GM19438 (cell line): ENCODE measurements around the gene HOXA10.

Experiments
- ATAC-seq: cut with Tn5 transposase; IDR thresholded peaks from one replicate; pipeline ENCODE4 v1.9.1; 2021; ENCODE audit warnings: low read depth; ENCODE audit not compliant: unreplicated experiment

Gene HOXA10

DNA sequence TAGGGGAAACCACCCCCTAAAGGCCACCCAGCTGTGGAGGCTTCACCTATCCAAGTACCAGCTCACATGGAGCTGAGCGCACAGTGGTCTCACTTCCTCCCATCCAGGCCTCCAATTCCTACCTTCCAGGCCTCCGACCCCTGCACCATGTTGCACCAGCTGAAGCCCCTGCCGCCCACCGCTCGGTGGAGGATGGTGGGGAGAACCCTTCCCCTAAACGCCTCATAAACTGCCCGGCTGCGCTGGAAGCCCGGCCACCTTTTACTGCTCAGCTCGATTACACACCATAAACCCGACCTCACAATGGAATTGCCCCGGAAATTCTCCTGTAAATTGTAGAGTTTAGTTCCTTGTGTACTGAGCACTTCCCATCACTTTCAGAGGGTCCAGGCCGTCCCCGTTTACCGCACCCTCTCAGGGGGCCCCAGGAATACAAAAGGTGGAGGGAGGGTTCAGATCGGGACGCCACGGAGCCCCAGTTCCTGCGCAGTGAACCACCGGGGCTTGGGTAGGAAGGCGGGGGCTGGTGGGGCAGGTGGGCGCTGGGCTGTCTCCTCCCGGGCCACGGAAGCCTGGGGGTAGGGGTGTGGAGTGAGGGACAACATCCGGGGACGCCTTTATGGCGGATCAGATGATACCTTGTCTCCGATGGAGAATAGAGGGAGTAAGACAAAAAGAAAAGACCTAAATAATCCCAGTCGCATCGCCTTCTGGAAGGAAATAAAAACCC, 16.3 kb downstream of the HOXA10 start:
- no peak for ATAC-seq

DNA sequence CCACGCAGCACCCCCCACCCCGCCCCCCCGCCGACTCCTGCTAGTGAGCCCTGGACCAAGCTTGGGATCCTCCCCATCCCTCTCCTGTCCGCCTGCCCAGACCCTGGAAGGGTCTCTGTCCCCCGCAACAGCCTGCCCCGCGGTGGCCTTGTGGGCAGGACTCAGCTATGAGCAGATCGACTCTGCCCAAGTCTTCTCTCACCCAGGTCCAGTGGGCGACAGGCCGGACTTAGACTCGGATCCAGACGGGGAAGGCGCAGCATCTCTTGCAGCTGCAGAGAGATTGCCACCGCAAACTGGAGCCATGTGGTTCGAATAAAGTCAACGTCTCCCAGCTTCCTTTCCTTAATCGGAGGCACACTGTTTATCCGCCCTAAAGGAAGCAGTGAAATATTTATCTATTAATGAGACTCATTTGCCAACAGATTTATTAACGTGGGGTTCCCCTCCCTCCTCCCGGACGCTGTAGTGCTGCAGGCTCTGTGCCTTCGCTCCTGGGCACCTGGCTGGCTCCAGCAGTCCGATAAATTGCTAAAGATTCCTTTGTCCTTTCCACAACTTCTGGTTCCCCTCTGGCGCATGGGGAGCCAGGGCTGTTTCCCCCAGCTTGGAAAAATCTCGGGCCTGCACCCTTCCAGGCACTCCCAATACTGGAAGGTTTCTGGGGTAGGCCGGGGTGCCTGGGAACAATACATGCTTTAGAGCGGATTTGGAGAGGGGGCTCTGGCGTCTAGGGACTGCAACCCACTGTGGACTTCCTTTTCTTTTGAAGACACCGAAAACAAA, 17.0 kb downstream of the HOXA10 start:
- ATAC-seq, result no peak

DNA sequence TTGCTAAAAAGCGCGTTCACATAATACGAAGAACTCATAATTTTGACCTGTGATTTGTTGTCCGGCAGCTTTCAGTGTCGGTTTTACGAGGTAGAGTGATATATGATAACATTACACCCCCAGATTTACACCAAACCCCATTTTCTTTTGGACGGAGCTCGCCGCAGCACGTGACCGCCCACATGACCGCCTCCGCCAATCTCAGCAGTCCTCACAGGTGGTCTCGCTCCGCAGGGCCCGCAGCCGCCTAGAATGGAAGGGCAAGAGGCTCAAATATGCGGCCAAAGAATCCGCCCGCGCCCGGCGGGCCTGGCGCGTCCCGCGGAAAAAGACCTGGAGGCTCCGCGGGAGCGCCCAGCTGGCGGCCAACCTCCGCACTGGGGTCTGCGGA, 17.6 kb downstream of the HOXA10 start, which contains the start of gene HOXA7:
Gene HOXA7, minus strand, starts transcription at position 168 of the 391 bp plus-strand sequence. Its CDS starts 130 bp downstream, at position 38.
- ATAC-seq, result no peak

DNA sequence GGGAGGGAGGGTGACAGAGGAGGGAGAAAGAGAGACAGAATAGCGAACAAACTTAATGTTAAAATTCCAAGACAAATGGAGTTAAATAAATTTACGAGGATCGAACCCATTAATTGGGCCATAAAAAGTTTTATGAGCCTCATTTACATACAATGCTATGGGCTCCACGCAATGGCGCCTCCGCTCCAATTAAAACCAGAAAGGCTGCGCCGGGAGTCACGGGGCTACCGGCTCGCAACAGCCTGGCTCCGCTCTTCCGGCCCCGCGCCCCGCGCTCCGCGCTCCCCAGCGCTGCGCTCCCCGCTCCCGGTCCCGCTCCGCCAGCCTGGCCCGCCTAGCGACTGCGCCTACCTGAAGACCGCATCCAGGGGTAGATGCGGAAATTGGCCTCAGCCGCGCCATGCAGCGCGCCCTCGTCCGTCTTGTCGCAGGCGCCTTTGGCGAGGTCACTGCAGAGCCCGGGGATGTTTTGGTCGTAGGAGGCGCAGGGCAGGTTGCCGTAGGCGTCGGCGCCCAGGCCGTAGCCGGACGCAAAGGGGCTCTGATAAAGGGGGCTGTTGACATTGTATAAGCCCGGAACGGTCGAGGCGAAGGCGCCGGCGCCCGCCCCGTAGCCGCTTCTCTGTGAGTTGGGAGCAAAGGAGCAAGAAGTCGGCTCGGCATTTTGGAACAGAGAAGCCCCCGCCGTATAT, 18.2 kb downstream of the HOXA10 start:
- no peak for ATAC-seq

DNA sequence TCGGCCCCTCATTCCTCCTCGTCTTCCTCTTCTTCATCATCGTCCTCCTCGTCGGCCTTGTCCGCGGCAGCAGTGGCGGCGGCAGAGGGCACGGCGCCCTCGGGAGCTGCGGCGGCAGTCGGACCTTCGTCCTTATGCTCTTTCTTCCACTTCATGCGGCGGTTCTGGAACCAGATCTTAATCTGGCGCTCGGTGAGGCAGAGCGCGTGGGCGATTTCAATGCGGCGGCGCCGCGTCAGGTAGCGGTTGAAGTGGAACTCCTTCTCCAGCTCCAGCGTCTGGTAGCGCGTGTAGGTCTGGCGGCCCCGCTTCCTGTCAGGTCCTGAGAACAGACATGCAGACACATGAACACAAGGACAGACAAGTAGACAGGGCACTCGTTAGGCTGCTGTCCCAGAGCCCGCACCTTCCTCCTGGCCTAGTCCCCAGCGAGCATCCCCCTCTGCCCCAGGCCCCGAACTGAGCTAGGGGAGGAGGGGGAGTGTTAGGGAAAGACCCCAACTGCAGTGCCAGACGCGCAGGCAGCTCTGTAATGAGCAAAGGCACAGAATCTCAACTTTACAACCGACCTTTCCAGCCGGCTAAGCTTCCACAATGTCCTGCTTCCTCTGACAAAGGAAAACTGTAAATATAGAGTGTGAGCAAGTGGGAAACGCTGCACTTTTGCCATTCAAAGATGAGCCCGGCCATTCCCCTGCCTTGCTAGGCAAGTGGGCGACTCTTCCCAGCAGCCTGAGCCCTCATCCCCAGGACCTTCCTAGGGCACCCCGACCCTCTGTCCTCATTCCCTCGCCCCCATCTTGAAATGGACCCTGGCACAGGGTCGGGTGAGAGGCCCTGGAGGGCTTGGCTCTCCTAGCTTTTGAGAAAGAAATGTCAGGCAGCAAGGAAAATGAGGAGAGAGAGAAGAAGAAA, 19.0 kb downstream of the HOXA10 start:
- ATAC-seq, result no peak

DNA sequence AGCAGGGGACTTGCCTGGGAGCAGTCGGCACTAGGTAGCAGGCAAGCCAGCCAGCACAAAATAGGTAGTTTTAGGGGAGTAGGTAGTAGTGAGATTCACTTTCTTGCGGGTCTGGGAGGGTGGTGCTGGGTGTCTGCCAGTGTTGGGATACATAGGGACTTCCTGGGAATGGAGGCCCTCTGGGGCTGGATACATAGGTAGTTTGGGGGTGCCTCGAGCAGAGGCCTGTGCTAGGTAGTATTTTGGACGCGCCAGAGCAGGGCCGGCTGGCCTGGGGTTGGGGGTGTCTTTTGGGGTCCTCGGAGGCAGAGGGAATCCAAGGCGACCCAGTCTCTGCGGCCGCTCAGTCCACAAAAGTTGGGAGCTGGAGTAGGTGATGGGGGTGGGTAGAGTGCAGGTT, 19.8 kb downstream of the HOXA10 start:
- no peak for ATAC-seq

DNA sequence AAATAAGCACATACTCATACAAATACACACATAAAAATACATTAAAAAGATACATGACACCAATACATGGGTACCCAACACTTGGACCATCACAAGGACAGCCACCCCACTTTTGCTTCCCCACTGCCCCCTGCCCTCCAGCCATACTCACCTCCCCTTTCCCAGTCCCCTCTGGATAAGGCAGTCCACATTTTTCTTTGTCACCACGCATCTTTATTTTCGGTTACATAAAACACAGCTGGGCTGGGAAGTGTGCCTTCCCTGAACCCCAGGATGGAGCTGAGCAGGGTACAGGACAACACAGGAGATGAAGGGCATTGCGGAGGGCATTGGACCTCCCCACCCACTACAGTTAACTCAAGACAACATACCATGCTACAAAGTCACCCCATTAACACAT, 20.6 kb downstream of the HOXA10 start:
- ATAC-seq, result no peak

DNA sequence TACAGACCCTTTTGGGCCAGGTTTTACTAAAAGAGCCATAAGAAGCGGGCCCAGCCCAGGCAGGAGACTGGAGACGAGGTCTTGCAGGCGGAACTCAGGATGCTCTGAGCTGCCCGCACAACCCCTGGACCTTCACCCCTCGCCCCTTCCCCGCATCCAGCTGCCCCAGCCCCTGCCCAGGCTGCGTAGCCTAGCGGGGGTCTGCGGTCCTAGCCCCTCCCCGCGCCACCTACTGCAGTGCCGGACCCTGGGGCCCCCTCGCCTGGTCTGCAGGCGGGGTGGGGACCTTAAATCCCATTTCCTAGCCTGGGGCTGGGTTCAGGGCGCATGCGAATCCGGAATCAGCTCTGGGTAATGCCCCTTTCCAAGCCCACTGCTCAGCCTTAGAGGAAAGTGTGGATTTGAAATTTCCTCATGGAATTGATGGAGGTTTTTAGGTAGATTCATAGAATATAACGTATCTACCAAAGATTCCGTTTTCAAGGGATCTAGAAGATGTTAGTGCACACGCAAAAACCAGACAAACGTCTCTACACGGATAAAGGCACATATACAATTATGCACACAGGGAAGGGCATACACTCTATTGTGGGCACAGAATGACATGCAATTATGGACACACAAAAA, 21.2 kb downstream of the HOXA10 start:
- ATAC-seq, result no peak

DNA sequence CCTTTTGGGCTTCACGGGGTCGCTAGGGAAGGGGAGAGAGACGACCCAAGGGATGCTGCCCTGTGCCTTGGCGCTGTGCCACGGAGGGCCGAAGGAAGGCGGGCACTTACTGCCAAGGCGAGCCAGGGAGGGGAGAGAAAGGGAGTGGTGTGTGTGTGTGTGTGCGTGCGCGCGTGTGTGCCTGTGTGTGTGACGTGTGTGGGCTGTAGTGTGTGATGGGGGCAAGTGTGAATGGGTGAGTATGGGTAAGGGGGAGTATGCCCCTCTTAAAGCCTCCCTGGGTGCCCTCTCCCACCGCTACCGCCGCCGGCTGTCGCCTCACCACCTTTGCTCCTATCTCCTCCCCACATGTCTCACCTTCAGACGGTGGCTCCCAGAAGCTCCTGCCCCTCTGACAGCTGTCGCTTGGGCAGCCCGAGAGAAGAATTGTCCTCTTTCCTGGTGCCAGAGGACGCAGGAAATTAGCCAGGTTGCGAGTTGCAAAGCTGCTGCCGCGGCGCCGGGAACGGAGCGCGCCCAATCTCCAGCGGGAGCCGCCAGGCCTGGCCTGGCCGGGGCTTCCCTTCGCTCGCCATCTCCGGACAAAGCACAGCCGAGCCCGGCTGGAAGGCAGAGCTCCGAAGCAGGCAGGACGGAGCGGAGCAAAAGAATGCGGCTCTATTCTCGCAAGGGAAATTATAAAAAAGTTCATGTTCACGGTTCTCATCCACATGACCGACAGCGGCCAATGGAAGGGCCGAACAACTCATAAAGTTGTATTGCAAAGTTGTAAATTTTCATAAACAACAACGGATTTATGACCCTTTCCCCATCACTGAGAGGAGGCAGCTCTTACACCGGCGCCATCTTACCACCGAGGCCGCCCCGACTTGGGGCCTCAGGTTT, 21.9 kb downstream of the HOXA10 start, which contains the start of gene HOXA3:
Gene HOXA3, minus strand, starts transcription at position 653 of the 885 bp plus-strand sequence. CDS start 41,943 bp downstream, outside the sequence.
- no peak for ATAC-seq

DNA sequence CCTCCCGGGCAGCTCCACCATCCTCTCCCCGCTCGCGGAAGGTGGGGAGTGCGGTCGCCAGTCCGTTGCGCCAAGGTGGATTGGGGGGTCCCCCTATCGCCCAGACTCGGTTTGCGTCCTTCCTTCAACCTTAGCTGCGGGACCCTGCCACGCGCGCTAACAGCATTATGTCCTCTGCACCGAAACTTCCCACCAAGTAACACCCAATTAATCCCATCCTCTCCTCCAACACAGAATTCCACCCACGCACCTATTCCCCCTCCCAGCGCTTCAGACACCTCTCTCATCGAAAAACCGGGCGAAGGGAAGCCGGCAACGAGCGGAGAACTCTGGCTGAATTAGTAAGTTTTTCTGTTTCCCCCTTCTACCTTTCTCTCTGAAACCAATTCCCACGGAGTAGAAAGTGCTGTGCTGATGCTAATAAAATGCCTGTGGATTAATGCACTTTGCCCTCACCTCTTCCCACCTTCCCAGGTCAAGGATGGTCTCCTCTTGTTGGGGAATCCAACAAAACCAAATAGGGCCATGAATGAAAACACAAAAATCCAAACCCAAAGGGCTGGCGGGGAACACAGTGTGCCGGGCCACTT, 22.7 kb downstream of the HOXA10 start:
- ATAC-seq, result no peak

DNA sequence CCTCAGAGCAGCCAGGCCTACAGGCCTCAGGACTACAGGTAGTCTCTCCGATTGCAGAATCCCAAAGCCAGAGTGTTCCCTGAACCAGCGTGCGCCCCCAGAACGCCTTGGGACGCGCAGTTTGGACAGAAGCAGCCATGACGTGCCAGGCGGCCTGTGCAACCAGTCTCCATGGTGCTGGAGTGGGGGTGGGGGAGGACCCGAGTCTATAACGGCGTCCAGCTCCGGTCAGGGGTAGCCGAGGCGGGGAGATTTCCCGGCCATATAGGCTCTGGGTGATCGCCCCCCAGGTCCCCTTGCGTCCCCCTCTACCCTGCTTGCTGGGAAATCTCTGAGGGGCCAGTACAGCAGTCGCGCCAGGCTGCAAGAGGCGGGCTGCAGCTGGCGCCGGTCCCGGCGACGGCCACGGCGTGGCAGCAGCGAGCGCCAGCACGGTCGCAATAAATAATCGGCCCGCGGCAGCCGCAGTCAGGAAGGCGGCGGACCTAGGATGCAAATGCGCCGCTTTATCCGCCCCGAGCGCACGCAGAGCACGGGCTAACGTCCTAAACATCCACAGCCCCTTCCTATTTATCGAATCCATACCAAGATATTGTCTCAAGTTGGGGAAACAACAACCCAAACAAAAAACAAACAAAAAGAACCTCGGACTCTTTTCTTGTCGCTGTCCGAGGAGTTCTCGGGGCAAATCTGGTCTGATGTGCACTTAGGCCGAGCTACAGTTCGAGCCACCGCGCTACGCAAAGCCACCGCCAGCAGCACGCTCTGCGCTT, 23.4 kb downstream of the HOXA10 start:
- ATAC-seq, result peak; percentile 68

DNA sequence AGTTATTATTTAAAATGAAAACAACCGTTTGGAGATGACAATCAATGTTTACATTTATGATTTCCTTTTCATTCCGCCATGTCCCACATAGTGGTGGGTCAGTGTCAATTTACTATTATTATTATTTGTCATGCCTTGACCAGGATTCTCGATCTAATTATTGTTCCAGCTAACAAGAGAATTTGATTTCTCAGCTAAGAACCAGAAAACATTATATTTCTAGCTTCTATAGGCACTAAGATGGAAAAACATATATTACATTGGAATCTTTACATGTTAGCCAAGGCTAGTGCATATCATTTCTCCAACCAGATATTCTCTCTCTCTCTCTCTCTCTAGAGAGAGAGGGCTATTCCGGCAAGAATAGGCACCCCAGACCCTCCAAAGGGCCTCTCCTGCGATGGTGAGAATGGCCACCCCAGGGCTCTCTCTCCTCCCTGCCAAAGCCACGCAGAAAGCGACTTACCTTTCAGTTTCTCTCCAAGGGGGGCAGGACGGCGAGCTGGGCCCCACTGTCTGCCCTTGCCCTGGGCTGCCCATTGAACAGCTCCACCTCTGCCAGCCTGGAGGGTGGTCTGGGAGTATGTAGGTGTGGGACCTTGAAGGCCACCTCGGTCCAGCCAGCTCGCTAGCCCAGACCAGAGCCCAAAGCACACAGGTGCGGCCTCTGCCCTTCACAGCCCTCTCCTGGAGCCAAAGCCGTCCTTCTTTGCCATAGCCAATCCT, 24.1 kb downstream of the HOXA10 start:
- ATAC-seq, result no peak

DNA sequence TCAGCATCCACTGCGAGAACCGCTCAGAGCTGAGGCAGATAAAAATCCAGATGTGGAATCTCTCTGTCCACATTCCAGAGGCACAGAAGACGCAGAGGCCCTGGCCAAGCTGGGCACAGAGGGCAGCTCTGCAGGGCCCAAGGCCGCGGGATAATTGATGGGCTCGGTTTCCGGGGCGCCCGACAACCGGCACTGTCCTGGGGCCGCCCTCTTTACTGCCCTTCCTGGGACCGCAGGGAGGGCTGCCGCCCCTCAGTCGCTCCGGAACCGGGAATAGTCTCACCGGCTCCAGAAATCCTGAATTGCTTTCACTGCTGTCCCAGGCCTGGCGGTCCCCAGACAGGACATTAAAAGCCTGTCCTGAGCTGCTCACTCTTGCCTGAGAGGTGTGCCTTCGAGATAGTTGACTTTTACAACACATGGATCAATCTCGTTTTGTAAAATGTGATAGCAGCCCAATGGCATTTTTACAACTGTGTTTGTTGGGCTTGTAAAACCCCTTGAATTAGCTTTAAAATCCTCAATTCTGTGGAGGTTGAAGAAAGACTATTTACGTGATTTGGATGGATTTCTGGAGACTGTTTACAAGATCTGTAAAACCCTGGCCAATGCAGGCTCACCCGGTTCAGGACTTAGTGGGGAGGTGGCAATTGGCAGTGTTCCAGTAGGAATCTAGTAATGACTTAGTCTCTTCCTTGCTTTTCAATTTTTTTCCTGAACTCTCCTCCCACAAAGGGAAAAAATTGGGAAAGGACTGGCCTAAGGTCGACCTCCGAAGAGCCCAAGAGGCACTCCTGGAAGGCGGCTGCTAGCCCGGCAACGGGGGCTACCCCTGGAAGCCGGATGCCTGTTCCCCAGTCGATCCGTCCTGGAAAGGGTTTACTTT, 25.1 kb downstream of the HOXA10 start:
- ATAC-seq, result no peak

DNA sequence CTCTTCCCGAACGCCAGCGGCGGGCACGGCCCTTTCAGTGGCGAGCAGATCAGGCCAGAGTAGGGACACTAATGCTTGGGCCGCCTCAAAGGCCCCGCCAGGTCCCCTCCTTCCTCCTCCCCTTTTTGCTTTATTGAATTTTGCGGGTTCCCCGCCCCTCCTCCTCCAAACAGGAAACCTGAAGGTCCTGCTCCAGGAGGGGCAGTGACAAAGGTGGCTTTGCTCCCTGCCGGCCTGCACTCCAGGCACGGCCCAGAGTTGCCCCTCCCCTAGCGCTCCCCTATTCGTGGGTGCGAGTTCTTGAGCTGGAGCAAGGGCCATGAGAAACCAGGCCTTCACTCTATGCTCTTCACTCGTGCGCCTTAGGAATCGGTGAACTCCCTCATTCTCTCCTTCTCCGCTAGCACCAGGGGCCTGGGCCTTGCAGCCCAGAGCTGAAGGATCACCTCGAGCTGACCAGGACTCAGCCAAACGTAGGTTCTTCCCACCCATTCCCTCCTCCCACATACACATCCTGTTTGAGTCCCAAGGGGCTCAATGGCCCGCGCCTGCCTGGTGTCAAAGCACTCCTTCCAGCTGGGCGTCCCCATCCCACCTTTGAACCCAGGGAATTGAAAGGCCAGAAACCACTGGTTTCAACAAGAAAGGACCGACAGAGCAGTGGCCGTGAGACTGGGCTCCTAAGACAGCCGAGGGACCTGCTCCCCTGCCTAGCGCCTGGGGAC, 25.9 kb downstream of the HOXA10 start:
- ATAC-seq, result no peak
